IMR-90 (cell line): ENCODE data around the gene LILRA6.

ENCODE experiments used
- CEBPB ChIP-seq: IDR thresholded peaks from 2 replicates; pipeline ENCODE4 v1.6.1; 2012; ENCODE audit warnings: low read depth, low read length, improper control_type of control experiment
- MAZ ChIP-seq: IDR thresholded peaks from 2 replicates; pipeline ENCODE4 v1.6.1; 2012; ENCODE audit warnings: low read depth, mild to moderate bottlenecking, low read length, improper control_type of control experiment, moderate library complexity, borderline replicate concordance
- MXI1 ChIP-seq: IDR thresholded peaks from 2 replicates; pipeline ENCODE4 v1.6.1; 2012; ENCODE audit warnings: low read depth, mild to moderate bottlenecking, low read length, moderate library complexity, borderline replicate concordance
- NFE2L2 ChIP-seq: fragments of 150-350 bp; IDR thresholded peaks from 2 replicates; pipeline ENCODE4 v1.6.1; 2016; ENCODE audit warnings: low read depth, mild to moderate bottlenecking, low read length
- POLR2A ChIP-seq: IDR thresholded peaks from 2 replicates; pipeline ENCODE4 v1.6.1; 2012; ENCODE audit warnings: mild to moderate bottlenecking, low read depth, low read length
- RAD21 ChIP-seq: IDR thresholded peaks from 2 replicates; pipeline ENCODE4 v1.6.1; 2012; ENCODE audit warnings: low read length, improper control_type of control experiment
- RCOR1 ChIP-seq: IDR thresholded peaks from 2 replicates; pipeline ENCODE4 v1.6.1; 2012; ENCODE audit warnings: mild to moderate bottlenecking, low read length, improper control_type of control experiment; ENCODE audit not compliant: insufficient replicate concordance
- RFX5 ChIP-seq: IDR thresholded peaks from 2 replicates; pipeline ENCODE4 v1.8.0; 2012; ENCODE audit warnings: low read depth, mild to moderate bottlenecking, low read length, moderate library complexity
- TF ChIP-seq, protein P1 (sequence below): conservative IDR thresholded peaks from 2 replicates; pipeline ENCODE4 v1.5.1; 2012; ENCODE audit warnings: mild to moderate bottlenecking, low read depth, low read length, improper control_type of control experiment

DNA sequence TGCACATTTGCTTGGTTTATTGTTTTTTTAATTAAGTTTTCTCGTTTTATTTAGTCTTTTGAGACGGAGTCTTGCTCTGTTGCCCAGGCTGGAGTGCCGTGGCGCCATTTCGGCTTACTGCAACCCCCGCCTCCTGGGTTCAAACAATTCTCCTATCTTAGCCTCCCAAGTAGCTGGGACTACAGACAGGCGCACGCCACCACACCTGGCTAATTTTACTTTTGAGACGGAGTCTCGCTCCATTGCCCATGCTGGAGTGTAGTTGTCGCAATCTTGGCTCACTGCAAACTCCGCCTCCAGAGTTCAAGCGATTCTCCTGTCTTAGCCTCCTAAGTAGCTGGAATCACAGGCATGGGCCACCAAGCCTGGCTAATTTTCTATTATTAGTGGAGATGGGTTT lies 40.6 kb downstream of the LILRA6 start:
- TF ChIP-seq, protein P1, sequence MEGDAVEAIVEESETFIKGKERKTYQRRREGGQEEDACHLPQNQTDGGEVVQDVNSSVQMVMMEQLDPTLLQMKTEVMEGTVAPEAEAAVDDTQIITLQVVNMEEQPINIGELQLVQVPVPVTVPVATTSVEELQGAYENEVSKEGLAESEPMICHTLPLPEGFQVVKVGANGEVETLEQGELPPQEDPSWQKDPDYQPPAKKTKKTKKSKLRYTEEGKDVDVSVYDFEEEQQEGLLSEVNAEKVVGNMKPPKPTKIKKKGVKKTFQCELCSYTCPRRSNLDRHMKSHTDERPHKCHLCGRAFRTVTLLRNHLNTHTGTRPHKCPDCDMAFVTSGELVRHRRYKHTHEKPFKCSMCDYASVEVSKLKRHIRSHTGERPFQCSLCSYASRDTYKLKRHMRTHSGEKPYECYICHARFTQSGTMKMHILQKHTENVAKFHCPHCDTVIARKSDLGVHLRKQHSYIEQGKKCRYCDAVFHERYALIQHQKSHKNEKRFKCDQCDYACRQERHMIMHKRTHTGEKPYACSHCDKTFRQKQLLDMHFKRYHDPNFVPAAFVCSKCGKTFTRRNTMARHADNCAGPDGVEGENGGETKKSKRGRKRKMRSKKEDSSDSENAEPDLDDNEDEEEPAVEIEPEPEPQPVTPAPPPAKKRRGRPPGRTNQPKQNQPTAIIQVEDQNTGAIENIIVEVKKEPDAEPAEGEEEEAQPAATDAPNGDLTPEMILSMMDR, result no peak
- no peak for TF ChIP-seq NFE2L2
- no peak for TF ChIP-seq POLR2A
- no peak for TF ChIP-seq RAD21
- no peak for TF ChIP-seq RFX5
- no peak for TF ChIP-seq RCOR1
- no peak for TF ChIP-seq MXI1
- TF ChIP-seq MAZ, result no peak
- TF ChIP-seq CEBPB, result 0 out of 2 replicates have a peak, but pooled peaks have one; percentile 31
